IPS-NIHi7 (cell line): ENCODE measurements around the gene RELB.
"Not testable (repeated sequence)": the region's sequence is repeated elsewhere in the genome, so short reads cannot be mapped to it uniquely, and the experiment has no call there.

ENCODE experiments used
- DNase-seq: peaks from one replicate; pipeline ENCODE4 v3.0.0; 2012; ENCODE audit warnings: mixed read lengths; ENCODE audit errors: extremely low spot score

The RELB gene

GRCh38 chr19:44986389-44986788, 14.9 kb upstream of the RELB start:
- DNase-seq, result no peak

GRCh38 chr19:44987148-44987675, 14.1 kb upstream of the RELB start:
- no peak for DNase-seq

- DNase-seq, result no peak
Observed at GRCh38 chr19:44988273-44988672, 13.0 kb upstream of the RELB start.

- peak; percentile 87 for DNase-seq
Observed at GRCh38 chr19:44988896-44989556, 12.2 kb upstream of the RELB start.

- DNase-seq, result no peak
Observed at GRCh38 chr19:44990459-44990858, 10.8 kb upstream of the RELB start.

- no peak for DNase-seq
Observed at GRCh38 chr19:44990966-44991365, 10.3 kb upstream of the RELB start.

- DNase-seq, result no peak
Observed at GRCh38 chr19:44992336-44993163, 8.7 kb upstream of the RELB start.

GRCh38 chr19:44993526-44993925, 7.7 kb upstream of the RELB start:
- no peak for DNase-seq

- DNase-seq, result no peak
Observed at GRCh38 chr19:44993926-44994537, 7.2 kb upstream of the RELB start.

GRCh38 chr19:44998025-44998424, 3.2 kb upstream of the RELB start:
- DNase-seq, result no peak

- not testable (repeated sequence) for DNase-seq
Observed at GRCh38 chr19:44999131-44999925, 1.9 kb upstream of the RELB start.

GRCh38 chr19:45000665-45001064, 599 bp upstream of the RELB start:
- not testable (repeated sequence) for DNase-seq

GRCh38 chr19:45003485-45003884, 2.2 kb downstream of the RELB start:
- no peak for DNase-seq

- no peak for DNase-seq
Observed at GRCh38 chr19:45005787-45006186, 4.5 kb downstream of the RELB start.

GRCh38 chr19:45008552-45008951, 7.3 kb downstream of the RELB start:
- no peak for DNase-seq

GRCh38 chr19:45009625-45010255, 8.5 kb downstream of the RELB start:
- DNase-seq, result no peak

GRCh38 chr19:45010306-45010705, 9.0 kb downstream of the RELB start:
- DNase-seq, result no peak

- DNase-seq, result no peak
Observed at GRCh38 chr19:45011959-45012358, 10.7 kb downstream of the RELB start.

- peak; percentile 84 for DNase-seq
Observed at GRCh38 chr19:45016388-45017314, 15.4 kb downstream of the RELB start.

GRCh38 chr19:45019187-45019586, 17.9 kb downstream of the RELB start:
- no peak for DNase-seq
